ENCODE results near the gene MAN2A2.

GRCh38 chr15:90947577-90948357 is 44.7 kb downstream of the MAN2A2 start:
- TF ChIP-seq CTCF (IDR thresholded peaks at IDR 0.05 in 4 of 5, conservative IDR thresholded peaks at IDR 0.05 in 1 of 5) (no peak), POLR2A (IDR thresholded peaks at IDR 0.05) (no peak)
